ENCODE measurements around the gene PCP4L1.
"Not testable (repeated sequence)": the region's sequence is repeated elsewhere in the genome, so short reads cannot be mapped to it uniquely, and the experiment has no call there.

PCP4L1 gene

DNA sequence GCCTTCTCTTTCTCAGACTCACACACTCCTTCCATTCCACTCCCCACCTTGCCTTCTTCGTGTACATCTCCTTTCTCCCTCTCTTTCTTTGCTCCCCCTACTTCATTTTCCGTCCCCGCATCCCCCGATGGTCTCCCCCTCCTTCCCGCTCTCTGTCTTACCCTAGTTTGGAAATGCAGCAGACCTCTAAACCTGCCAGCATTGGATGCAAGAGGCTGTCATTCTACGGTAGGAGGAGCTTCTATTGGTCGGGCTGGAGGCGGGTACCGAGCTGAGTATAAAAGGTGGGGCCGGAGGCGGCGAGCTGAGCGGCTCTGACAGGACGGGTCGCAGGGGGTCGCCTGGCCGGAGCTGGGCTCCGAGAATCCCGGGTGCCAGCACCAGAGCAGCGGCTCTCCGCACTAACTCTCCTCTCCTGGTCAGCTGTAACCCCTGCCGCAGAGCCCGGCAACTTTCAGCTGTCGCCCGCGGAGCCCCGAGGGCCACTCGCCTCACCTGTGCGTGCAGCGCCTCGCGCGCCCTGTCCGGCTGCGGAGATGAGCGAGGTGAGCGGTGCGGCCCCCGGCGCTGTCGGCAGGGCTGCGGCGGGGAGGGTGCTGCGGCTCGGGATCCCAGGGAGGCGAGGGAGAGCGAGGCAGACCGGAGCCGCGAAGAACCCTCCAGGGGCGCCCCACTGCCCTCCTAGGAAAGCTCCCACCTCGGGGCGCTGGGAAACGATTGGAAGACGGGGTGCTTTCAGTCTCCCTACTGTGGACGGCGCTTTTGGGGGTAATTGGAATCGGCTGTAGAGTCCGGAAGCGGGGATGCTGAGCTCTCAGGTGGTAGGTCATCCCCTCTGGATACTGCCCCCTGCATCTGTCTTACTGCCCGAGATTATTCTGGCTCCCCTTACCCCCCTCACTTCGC is at the start of gene PCP4L1:
Gene PCP4L1 (plus strand): TSS at position 307 of the 906 bp plus-strand sequence. CDS start 230 bp downstream, at position 537.
- DNase-seq, result no peak

DNA sequence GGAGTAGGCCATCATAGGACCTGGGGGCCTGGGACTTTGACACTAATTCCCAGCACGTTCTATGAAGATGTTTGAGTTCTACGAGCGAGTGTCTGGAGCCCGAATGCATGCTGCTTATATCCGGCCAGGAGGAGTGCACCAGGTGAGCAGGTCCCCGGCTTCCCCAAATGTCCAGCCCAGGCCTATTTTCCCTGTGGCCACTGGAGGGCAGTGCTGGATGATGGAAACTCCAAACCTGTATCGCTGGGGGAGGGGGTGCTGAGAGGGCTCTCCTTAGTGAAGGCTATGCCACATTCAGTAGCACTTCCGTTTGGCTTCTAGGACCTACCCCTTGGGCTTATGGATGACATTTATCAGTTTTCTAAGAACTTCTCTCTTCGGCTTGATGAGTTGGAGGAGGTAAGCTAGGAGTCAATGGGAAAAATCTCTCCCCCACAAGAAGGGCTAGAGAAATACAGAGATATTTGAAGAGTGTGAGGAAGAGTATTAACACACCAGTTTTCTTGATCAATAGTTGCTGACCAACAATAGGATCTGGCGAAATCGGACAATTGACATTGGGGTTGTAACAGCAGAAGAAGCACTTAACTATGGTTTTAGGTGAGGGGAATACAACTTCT is 48.6 kb upstream of the PCP4L1 start:
- peak; percentile 39 for DNase-seq

- no peak for DNase-seq
These were observed 44.2 kb upstream of the PCP4L1 start for GRCh38 chr1:161214369-161214768.

DNA sequence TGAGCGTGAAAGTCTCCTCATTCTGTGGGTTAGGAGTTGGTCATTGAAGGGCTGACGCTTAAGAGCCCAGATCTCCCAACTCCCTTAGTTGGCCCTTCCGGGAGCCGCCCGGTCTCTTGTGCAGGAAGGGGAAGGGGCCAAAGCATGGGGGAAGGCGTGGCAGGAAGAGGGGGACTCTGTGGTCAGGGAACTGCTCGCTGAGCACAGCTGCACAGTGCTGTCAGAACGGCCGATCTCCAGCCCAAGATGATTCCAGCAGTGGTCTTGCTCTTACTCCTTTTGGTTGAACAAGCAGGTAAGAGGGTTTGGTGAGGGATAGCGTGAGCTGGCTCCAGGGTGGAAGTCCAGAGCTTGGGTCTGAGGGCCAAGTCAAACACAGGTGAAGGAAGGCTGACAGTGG is 43.5 kb upstream of the PCP4L1 start, which contains the start of gene FCER1G:
Gene FCER1G (plus strand): TSS at position 220 of the 400 bp plus-strand sequence. CDS start 27 bp downstream, at position 247.
- no peak for DNase-seq

DNA sequence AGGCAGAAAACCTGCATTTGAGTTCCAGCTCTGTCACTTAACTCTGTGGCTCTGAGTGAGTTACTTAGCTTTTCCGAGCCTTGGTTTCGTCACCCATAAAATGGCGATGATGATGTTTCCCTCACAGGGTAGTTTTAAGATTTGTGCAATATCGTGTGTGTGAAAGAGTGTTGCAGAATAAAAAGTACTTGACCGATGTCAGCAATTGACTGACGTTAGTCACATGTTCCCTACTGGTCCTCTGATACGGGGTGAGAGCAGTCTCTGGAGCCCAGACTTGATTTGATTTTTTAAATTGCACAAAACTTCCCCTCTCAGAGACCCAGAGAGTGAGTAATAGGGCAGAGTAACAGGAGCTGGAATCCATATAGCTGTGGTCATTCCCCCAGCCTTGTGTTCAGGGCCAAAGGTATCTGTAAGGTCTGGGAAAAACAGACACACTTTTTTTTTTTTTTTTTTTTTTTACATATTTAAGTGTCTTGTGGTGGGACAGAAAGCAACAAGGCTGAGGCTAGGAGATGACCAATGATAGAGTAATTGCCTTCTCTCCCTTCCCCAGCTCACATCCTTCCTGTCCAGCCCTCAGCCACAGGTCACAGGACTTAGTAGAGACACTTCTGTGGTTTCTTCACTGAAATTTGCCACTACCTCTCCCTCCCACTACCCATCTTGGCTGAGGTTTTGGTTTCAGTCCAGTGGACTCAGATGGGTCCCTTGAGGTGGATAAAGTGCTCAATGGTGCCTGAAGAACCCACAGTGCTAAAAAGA is 41.4 kb upstream of the PCP4L1 start:
- DNase-seq, result no peak

- no peak for DNase-seq
These were observed 40.7 kb upstream of the PCP4L1 start for GRCh38 chr1:161217831-161218230.

- DNase-seq, result no peak
These were observed 40.1 kb upstream of the PCP4L1 start for GRCh38 chr1:161218301-161219077.

DNA sequence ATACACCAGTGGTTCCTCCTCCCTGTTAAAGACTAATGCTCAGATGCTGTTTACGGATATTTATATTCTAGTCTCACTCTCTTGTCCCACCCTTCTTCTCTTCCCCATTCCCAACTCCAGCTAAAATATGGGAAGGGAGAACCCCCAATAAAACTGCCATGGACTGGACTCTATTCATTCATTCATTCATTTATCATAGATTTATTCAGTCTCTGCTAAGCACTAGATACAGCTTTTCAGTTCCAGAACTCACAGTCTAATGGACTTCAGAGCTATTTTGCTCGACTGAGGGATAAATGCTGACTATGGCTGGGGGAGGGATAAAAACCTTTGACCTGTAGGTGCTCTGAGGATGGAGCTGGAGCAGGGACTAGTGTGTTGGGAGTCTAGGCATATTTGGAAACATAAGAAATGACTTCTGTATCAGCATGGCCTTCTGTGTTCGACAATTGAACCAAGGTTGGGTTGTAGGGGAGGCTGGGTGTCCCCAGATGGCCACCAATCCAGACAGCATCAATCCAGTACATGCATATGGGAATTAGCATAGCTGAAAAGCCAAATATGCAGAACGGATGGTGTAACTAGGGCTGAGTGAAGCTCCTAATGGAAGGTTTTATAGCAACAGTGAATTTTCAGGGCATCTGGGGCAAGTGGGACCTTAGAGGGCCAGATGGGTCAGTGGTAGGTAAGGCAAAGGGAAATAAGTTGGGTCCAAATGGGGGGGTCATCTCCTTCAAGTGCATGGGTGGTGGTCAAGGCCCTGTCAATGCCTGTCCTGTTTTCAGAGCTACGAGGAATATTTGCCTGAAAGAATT is 39.3 kb upstream of the PCP4L1 start:
- no peak for DNase-seq

DNA sequence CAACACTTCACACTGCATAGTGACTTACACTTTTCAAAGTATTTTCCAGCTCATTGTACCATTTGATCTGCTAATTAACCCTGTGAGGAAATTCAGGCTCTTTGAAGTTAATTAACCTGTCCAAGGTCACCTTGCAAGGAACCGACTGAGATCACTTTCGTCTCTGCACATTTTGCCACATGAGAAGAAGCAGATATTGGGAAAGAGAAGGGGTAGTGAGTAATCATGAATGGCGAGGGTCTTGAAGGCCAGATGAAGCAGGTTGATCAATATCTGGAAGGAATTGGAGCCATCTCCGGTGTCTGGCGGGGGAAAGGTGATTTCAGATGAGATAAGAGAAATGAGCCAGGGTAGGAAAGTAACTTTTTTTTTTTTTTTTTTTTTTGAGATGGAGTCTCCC is 38.5 kb upstream of the PCP4L1 start:
- no peak for DNase-seq

GRCh38 chr1:161222175-161223019 is 36.1 kb upstream of the PCP4L1 start:
- DNase-seq, result no peak

DNA sequence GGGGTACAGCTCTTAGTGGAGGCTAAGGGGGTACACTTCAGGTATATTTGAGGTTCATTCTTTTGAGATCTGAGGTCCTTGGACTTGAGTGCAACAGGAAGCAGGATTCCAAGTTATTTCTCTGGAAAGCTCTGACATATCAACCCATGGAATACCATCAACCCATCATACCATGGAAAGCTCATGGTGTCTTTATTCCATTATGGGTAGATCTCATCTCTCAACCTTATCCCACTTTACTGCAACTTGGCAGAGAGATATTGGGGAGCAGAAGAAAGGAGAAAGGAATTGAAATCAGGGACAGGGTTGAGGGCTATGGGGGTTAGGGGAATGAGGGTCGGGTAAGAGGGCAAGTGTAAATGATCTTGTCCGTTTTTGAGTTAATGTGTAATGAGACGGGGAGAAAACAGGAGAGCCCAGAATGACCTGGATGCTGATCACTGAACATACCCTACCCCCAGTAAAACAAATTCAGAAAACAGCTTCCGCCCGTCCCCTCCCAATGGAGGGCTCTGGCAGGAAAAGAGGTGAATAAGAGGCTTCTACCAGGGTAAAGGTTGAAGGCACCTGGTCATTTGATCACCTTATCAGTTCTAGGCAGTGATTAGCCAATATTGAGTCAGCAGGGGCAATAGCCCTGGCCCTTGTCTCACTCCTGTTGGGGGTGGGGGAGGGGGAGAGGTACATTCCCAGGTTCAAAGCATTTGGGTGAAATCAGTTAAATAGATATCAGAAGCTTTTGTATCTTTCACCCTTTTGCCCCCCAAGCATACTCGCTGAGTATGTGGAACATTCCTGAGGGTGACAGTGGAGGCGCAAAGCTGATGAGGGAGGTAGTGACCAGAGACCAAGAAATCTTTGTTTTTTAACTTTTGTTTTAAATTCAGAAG is 34.5 kb upstream of the PCP4L1 start:
- no peak for DNase-seq

- not testable (repeated sequence) for DNase-seq
These were observed 33.9 kb upstream of the PCP4L1 start for GRCh38 chr1:161224695-161225087.

- no peak for DNase-seq
These were observed 33.4 kb upstream of the PCP4L1 start for GRCh38 chr1:161225178-161225533.

DNA sequence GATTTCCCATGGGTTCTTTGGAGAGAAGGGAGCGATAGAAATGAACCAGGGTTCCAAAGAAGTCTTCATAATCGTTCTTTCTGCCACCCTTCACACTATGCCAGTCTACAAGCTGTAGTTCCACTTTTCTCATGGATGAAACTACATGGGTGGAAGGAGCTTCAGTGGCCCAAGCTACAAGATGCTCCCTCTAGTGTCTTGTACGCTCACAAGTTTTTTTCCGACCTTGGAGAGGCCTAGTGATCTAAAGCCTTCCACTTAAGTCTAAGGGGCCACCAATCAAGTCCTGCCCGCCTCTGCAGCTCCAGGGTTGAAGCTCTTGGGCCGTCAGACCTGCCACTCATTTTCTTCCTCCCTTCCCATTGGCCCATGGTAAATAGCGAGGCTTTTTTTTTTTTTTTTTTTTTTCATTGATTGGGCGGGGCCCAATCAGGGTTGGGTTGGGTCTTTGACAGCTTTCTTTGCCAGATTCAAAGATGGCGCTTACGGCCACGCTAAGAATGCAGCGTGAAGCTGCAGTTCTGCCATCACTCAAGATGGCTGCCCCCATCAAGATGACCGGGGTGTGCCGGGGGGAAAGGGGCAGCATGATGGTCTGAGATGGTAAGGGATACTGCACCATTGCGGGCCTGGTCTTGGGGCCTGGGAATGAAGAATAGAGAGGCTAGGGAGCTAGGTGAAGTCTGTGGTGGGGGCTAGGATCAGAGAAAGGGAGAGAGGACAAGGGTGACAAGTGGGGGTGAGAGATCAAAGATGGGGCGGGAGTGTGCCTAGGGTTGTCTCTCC is 32.8 kb upstream of the PCP4L1 start, which contains the start of gene TOMM40L:
Gene TOMM40L (plus strand): TSS at position 527 of the 786 bp plus-strand sequence. CDS start 430 bp downstream, outside the sequence.
- DNase-seq, result peak; percentile 98

DNA sequence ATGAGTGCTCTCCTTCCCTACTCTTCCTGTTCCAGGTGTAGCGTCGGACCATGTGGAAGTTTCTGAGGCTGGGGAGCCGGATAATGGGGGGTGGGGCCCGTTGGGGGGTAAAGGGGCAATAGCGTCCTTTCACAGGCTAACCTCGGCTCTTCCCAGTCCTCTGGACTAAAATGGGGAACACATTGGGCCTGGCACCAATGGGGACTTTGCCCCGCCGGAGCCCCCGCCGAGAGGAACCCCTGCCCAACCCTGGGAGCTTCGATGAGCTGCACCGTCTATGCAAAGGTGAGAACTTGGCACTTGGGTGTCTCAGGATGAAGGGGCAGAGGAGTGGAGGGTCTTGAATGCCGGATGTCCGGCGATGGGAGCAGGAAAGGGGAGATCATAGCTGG is 32.2 kb upstream of the PCP4L1 start:
- DNase-seq, result no peak

- DNase-seq, result no peak
These were observed 31.8 kb upstream of the PCP4L1 start for GRCh38 chr1:161226759-161227158.

DNA sequence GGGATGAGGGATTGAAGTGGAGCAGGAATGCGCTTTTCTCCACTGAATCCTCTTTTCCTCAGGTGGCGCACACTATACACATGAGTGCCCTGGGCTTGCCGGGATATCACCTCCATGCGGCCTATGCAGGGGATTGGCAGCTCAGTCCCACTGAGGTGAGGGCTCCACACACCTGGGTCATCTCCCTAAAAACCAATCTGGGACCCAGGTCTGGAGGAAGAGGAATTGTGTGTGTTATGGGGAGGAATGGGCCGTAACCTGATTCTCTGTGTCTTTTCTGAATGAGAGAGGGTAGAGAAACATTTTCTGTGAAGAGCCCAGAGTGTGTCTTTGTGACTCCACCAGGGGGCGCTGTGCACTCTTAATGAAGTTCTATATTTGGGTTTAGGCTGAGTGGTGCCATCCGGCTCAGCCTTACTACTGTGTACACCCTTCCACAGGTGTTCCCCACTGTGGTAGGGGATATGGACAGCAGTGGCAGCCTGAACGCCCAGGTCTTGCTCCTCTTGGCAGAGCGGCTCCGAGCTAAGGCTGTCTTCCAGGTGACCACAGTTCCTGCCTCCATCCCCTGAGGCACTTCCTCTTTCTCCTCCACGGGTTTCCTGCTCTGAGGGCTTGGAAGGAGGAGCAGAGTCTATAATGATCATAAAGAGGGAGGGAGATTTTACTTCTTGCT is 31.2 kb upstream of the PCP4L1 start:
- DNase-seq, result peak; percentile 69

DNA sequence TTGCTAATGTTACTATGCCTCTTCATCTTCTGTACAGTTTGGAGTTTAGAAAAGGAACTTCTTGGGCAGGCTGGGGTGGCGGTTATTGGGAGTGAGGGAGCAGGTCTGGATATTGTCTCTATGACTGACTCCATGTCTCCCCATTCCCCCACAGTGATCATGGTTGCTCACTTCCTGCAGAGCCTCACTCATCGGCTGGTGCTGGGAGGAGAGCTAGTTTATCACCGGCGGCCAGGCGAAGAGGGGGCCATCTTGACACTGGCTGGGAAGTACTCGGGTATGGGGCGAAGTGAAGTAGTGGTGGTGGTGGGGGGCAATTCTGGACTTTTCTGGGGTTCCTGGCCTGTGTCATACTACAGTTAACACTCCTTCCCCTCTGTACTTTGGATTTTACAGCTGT is 30.5 kb upstream of the PCP4L1 start:
- no peak for DNase-seq

All from NCI-H1048 (cell line).